ENCODE data around the gene CLDN24. TPM values are rescaled to one million over a fixed set of nuclear protein-coding genes. Genes with fewer than 3 reads are reported as not detected.

The CLDN24 gene
- total RNA-seq, 1 experiment from 2014 or later: not detected

GRCh38 chr4:183321516-183321915 lies 710 bp downstream of the CLDN24 start:
- no peak for DNase-seq (ENCODE audit: low read depth)

GRCh38 chr4:183321079-183321478 lies 1.1 kb downstream of the CLDN24 start:
- no peak for DNase-seq (ENCODE audit: low read depth)

GRCh38 chr4:183320211-183321059 lies 1.8 kb downstream of the CLDN24 start, which contains the start of gene CLDN22:
Gene CLDN22, minus strand, starts transcription at chr4:183320276. Its CDS starts 58 bp downstream, at chr4:183320218.
- DNase-seq (ENCODE audit: low read depth): no peak

- DNase-seq (ENCODE audit: low read depth): no peak
Observed at GRCh38 chr4:183318656-183319055, 3.6 kb downstream of the CLDN24 start.

- no peak for DNase-seq (ENCODE audit: low read depth)
Observed at GRCh38 chr4:183314806-183315205, 7.4 kb downstream of the CLDN24 start.

- no peak for DNase-seq (ENCODE audit: low read depth)
Observed at GRCh38 chr4:183314336-183314735, 7.9 kb downstream of the CLDN24 start.

- no peak for DNase-seq (ENCODE audit: low read depth)
Observed at GRCh38 chr4:183312841-183313240, 9.4 kb downstream of the CLDN24 start.

GRCh38 chr4:183306811-183307210 lies 15.4 kb downstream of the CLDN24 start:
- no peak for DNase-seq (ENCODE audit: low read depth)

- no peak for DNase-seq (ENCODE audit: low read depth)
Observed at GRCh38 chr4:183304538-183304937, 17.7 kb downstream of the CLDN24 start.

- no peak for DNase-seq (ENCODE audit: low read depth)
Observed at GRCh38 chr4:183304067-183304466, 18.2 kb downstream of the CLDN24 start.

- no peak for DNase-seq (ENCODE audit: low read depth)
Observed at GRCh38 chr4:183303301-183303700, 18.9 kb downstream of the CLDN24 start.

- no peak for DNase-seq (ENCODE audit: low read depth)
Observed at GRCh38 chr4:183300655-183301054, 21.6 kb downstream of the CLDN24 start.

- no peak for DNase-seq (ENCODE audit: low read depth)
Observed at GRCh38 chr4:183300070-183300469, 22.2 kb downstream of the CLDN24 start.

GRCh38 chr4:183299464-183299863 lies 22.8 kb downstream of the CLDN24 start:
- no peak for DNase-seq (ENCODE audit: low read depth)

GRCh38 chr4:183297675-183298074 lies 24.6 kb downstream of the CLDN24 start:
- DNase-seq (ENCODE audit: low read depth): no peak

- no peak for DNase-seq (ENCODE audit: low read depth)
Observed at GRCh38 chr4:183295711-183296110, 26.5 kb downstream of the CLDN24 start.

GRCh38 chr4:183291070-183291469 lies 31.2 kb downstream of the CLDN24 start:
- DNase-seq (ENCODE audit: low read depth): no peak

GRCh38 chr4:183289688-183290087 lies 32.5 kb downstream of the CLDN24 start:
- DNase-seq (ENCODE audit: low read depth): peak; percentile 7

- no peak for DNase-seq (ENCODE audit: low read depth)
Observed at GRCh38 chr4:183288955-183289354, 33.3 kb downstream of the CLDN24 start.

GRCh38 chr4:183287677-183288076 lies 34.5 kb downstream of the CLDN24 start:
- DNase-seq (ENCODE audit: low read depth): no peak

GRCh38 chr4:183287309-183287659 lies 34.9 kb downstream of the CLDN24 start:
- no peak for DNase-seq (ENCODE audit: low read depth)

- DNase-seq (ENCODE audit: low read depth): no peak
Observed at GRCh38 chr4:183286590-183287308, 35.5 kb downstream of the CLDN24 start.

- no peak for DNase-seq (ENCODE audit: low read depth)
Observed at GRCh38 chr4:183285886-183286285, 36.3 kb downstream of the CLDN24 start.
